ENCODE measurements around the gene PCSK5.
"Not testable (repeated sequence)": the region's sequence is repeated elsewhere in the genome, so short reads cannot be mapped to it uniquely, and the experiment has no call there.

The PCSK5 gene

GRCh38 chr9:76271755-76272154 lies 381.3 kb downstream of the PCSK5 start:
- no peak for DNase-seq

GRCh38 chr9:76289042-76289441 lies 398.6 kb downstream of the PCSK5 start:
- DNase-seq, result no peak

GRCh38 chr9:76289703-76290102 lies 399.2 kb downstream of the PCSK5 start:
- no peak for DNase-seq

DNA sequence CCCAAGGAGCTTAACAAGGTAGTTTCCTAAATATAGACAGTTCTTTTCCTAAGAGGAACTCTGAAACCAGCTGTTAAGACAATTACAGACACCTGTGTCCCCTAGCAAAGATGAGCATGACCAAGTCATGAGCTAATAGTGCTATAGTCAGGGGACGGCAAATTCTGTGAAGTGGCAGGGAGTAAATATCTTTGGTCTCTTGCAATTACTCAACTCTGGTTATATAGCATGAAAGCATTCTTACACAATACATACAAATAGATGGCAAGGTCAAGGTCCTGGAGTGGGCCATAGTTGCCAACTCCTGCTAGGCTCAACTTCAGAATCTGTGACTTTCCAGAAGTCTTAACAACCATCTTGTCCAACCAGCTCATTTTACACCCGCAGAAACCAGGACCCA lies 400.1 kb downstream of the PCSK5 start:
- DNase-seq, result no peak

DNA sequence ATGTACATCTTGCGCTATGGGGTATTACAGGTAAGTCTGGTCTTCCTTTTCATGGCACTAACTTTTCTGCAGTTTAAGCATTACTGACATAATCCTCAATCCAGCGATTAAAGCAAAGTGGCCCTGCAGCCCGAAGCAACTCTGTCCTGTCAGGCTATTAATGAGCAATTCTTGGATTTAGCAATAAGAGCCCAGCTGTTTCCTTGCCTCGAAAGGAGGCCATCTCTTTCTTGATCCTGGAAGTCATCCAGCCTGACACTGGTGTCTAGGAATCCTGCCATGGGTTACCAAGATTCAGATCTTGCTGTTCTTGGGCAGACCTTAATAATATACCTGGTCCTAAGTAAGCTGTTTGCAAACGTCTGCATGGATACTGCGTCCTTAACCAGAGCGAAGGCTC lies 401.8 kb downstream of the PCSK5 start:
- no peak for DNase-seq

GRCh38 chr9:76292658-76293057 lies 402.2 kb downstream of the PCSK5 start:
- no peak for DNase-seq

DNA sequence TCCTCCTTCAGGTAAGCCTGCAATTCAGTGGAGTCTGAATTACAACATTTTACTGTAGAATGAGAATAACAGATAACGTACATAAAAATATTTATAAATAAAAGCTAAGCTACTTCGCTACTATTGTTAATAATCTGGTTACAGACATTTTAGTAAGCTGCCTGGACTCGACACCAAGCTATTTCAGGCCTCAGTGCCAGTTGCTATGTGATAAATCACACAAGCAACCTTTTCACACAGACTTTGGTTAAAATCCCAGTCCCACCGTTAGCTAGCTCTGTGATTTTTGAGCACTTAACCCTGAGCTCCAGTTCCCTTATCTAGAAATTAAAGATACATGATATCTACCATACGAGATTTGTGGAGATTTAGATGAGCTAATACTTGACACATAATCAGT lies 403.8 kb downstream of the PCSK5 start:
- DNase-seq, result no peak

DNA sequence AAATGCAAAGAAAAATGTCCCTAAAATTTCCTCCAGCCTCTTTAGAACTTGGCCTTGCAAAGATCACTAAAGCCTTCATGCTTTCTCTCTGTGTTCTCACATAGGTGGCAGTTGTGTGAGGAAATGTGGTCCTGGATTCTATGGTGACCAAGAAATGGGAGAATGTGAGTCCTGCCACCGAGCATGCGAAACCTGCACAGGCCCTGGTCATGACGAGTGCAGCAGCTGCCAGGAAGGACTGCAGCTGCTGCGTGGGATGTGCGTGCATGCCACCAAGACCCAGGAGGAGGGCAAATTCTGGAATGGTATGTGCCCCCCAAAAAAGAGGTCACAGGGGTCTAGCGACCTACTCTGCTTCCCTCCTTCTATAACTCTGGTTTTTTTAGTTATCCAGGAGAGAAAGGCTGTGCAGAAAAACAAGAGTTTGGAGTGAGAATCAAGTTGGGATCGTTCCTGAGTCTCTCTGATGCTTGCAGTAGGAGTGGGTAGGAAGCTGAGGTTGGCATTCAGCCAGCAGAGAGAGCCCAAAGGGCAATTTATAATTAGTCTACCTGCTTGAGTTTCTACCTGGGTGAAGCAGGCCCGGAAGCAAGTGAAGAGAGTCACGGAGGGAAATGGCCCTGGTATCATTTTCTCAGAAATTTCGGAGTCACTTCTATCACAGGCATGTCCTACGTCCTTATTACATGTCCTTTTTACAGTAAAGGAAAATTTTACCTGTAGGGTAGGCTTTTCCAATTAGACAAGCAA lies 406.3 kb downstream of the PCSK5 start:
- peak in 1 of 2 experiments; percentile 25 for DNase-seq

DNA sequence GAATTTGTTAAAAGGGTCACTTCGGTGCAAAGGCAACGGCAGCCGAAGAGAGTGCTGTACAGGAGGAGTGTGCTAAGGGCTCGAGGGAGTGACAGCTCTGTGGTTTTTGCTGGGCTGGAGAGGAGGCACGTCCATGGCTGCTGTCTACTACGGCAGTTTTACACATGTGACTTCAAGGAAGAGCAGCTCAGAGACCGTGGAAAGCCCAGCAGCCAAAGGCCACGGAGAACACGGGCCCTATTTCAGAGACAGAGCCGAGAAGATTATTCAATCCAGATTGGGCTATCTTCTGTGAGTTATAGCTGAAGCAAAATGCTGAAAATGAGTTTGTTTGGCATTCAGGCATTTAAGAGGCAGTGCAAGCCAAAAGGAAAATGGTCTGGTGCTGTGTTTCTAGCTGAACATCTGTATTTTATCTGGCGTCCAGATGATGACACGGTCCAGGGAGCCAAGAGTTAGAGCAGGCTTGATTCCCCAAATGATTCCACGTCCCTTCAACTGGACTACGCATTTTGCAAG lies 407.3 kb downstream of the PCSK5 start:
- no peak for DNase-seq

DNA sequence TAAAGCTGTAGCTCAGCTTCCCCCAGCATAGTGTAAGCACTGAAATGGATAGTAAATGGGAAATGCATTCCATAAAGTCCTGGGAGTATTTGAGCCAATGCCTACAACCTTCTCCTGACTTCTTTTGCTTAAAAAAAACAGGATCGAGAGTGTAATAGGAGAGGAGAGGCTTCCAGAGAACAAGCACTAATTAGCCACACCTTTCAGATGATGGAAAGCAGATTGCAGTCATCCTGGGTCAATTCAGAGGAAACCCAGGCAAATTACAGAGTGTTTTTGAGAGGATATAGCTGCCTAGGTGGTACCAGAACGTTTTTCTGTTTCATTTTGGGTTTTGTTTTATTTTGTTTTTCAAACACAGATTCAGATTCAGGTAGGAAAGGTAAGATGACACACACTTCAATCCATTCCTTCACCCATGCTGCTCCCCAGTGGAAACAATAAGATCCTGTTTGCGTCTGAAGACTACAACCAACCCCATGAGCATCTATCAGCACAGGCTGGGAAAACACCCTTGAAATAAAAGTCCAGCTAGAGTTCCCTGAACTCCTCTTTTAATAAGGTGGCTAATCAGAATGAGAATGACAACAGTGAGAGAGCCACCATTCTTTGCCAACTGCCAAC lies 408.2 kb downstream of the PCSK5 start:
- DNase-seq, result no peak

DNA sequence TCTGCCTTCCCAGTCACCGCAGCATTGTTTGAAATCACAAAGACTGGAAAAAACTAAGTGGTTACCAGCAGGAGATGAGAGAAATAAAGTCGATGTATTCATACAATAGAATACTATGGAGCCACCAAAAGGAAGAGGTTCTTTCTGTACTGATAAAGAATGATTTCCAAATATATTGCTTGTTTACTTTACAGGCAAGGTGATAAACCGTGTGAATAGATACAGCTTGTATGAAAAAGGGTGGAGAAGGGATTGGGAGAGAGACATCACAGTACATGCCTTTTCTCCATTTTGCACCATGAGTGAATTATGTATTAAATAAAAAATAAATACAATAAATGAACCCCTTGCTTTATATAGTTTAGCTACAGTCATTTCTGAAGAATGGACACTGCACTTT lies 412.1 kb downstream of the PCSK5 start:
- DNase-seq, result no peak

DNA sequence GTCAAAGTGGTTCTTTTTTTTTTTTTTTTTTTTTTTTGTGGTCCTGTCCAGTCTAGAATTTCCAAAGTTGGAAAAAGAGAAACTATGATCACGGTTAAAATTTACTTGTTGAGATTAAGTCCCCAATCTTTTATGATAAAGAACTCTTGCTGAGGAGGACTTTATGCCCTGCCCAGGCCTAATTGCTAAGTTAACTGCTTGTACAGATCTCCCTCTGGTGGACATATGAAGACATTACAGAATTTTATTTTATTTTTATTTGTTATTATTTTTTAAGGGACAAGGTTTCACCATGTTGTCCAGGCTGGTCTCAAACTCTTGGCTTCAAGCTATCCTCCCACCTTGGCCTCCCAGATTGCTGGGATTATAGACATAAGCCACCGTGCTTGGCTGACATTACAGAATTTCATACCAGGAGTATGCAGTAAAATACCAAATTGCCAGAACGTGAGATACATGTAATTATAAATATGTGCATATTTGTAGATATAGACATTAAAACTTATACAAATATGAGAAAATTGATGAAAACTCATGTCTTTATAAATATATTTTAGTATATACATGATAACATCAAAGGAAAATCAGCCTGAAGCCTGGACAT lies 412.6 kb downstream of the PCSK5 start:
- DNase-seq, result peak; percentile 22 to 39

DNA sequence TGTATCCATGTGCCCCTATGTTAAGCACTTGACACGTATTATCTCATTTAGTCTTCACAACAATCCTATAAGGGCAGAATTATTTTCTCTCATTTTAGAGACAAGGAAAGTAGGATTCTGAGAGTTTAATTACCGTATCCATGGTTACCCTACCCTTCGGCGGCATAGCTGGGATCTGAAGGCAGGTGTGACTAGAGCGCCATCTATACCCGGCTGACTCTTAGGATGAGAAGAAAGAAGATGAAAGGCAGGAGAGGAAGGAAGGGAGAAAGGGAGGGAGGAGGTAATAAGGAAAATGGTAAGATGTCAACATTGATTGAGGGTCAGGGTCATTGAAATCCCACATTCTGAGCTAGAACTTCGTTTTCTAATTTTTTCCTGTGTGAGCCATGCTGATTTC lies 416.6 kb downstream of the PCSK5 start:
- DNase-seq, result not testable (repeated sequence)

DNA sequence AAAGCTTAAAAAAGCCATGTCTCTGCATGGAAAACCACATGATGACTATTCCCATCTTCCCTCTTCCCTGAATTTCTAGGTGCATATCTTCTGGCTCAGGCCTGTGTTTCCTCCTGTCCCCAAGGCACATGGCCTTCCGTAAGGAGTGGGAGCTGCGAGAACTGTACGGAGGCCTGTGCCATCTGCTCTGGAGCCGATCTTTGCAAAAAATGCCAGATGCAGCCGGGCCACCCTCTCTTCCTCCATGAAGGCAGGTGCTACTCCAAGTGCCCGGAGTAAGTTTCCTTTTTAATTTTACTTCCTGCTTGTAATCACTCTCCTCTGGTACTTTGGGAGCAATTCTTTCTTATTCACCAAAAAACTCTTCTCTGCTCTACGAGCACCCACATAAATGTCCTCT lies 420.1 kb downstream of the PCSK5 start:
- no peak for DNase-seq

DNA sequence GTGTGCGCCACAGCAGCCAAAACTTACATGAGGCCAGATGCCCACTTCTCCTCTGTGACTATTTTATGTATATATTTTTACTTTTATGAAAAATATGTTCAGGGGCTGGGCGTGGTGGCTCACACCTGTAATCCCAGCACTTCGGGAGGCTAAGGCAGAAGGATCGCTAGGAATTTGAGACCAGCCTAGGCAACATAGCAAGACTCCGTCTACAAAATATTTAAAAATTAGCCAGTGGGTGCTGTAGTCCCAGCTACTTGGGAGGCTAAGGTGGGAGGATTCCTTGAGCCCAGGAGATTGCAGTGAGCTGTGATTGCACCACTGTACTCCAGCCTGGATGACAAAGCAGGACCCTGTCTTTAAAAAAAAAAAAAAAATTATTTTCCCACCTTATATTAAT lies 420.5 kb downstream of the PCSK5 start:
- no peak for DNase-seq

DNA sequence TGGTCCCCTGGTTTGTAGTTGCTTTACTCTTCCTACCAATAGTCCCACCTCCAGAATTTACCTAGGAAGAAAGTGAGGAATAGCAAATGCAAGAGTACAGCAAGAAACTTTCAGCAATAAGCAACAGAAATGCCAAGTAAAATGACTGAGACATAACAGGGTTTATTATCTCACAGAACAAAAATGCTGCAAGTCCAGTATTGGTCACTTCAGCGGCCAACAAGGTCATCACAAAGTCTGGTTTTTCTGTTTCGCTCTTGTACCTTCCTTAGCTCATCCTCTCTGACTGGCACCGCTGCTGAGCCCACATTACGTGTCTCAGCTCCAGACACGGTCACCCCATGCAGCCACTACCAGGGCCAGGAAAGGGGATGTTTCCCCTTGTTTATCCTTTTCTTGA lies 421.1 kb downstream of the PCSK5 start:
- DNase-seq, result no peak

DNA sequence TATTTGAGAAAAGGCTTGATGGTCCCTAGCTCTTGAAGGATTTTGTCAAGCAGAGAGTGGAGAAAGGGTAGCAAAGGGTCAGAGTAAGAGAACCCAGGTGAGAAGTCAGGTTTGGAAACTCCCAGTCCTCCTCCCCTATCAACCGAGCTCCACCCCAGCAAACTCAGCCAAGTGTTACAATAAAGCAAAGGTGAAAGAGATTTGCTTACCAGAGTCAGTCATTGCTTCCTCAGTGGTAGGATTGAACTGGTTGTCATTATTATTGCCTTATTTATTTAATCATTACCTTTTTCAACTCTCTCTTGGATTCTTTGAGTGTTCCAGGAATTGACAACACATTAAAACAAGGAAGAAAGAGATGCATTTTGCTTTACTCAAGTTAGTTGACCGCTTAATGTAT lies 423.3 kb downstream of the PCSK5 start:
- DNase-seq, result no peak

DNA sequence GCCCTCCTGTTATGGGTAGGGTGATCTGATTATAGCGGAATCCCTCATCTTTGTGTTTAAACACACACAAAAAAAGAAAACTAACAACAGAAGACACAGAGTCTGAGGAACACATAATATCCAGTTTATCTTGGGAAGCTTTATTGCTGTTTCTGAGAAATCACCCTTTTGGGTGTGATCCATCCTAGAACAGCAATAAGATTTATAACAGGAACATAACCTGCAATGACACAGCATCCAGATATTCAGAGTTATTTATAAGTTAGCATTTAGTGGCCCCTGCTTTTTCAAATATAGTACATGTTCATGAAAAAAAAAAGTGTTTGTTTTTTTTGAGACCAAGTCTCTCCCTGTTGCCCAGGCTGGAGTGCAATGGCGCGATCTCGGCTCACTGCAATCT lies 423.8 kb downstream of the PCSK5 start:
- DNase-seq, result no peak

GRCh38 chr9:76316069-76316468 lies 425.6 kb downstream of the PCSK5 start:
- DNase-seq, result no peak

DNA sequence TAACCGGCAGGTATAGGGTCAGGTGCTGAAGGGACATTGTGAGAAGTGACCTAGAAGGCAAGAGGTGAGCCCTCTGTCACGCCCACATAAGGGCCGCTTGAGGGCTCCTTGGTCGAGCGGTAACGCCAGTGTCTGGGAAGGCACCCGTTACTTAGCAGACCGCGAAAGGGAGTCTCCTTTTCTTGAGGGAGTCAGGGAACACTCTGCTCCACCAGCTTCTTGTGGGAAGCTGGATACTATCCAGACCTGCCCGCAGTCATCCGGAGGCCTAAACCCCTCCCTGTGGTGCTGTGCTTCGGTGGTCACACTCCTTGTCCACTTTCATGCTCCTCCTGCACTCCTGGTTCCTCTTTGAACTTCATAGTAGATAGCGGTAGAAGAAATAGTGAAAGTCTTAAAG lies 429.0 kb downstream of the PCSK5 start:
- not testable (repeated sequence) for DNase-seq

DNA sequence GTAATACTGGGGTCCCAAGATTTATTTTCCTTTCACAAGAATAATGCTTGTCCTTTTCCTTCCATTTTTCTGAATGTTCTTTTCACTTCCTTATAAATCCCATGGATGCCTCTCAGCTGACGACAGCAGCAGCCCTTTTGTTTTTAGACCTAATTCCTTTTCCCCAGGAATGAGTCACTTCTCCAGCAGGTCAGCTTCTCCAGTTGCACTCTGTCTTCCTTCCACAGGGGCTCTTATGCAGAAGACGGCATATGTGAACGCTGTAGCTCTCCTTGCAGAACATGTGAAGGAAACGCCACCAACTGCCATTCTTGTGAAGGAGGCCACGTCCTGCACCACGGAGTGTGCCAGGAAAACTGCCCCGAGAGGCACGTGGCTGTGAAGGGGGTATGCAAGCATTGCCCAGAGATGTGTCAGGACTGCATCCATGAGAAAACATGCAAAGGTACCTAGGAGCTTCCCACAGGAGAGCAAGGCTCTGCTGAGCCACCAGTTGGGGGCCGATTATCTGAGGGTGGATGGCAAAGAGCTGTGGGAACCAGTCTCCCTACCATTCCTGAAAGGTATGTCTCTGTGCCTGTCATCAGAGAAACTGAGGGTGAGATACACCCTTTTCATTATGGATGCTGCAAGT lies 430.8 kb downstream of the PCSK5 start:
- no peak for DNase-seq

DNA sequence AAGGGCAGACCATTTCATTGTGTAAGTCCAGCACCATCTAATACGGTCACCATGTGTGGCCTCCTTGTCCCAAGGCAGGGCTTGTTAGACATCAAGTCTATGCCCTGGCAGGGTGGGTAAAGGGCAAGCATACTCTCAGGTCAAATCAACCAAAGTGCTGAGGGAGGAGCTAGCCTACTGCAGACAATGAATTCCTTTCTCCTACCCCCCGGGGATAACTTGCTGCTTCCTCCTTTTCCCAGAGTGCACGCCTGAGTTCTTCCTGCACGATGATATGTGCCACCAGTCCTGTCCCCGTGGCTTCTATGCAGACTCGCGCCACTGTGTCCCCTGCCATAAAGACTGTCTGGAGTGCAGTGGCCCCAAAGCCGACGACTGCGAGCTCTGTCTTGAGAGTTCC lies 432.3 kb downstream of the PCSK5 start:
- DNase-seq, result no peak

DNA sequence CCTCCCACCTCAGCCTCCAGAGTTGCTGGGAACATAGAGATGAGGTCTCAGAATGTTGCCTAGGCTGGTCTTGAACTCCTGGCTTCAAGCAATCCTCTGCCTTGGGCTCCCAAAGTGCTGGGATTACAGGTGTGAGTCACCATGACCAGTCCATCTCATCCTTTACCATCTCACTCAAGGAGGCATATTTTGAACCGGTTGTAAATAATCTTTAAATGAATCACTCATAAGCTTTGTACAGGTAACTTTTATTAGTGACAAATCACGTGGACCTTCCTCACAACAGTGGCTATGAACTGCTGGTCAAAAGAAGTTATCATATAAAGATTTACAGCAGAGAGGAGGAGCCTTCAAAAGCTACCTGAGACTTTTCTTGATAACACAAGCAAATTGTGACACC lies 433.0 kb downstream of the PCSK5 start:
- no peak for DNase-seq

DNA sequence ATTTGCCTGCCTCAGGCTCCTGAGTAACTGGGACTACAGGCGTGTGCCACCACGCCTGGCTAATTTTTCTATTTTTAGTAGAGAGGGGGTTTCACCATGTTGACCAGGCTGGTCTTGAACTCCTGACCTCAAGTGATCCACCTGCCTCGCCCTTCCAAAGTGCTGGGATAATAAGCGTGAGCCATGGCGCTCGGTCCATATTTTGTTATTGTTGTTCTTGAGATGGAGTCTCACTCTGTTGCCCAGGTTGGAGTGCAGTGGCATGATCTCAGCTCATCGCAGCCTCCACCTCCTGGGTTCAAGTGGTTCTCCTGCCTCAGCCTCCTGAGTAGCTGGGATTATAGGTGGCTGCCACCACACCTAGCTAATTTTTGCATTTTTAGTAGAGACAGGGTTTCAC lies 433.6 kb downstream of the PCSK5 start:
- DNase-seq, result not testable (repeated sequence)
